Spleen (tissue), 11 donors: ENCODE data around the gene HDDC2. TPM values are rescaled to one million over a fixed set of nuclear protein-coding genes. Genes with fewer than 3 reads are reported as not detected.
A peak's percentile ranks its signal among the peaks of the same experiment; 100 is the strongest.

Experiments
- DNase-seq: peaks from one replicate; pipeline ENCODE4 v3.0.0-alpha.2; 2020
- H3K27ac ChIP-seq, 8 donors: fragments of 200-600 bp; sonication (generic) in 7 of 8; 1 replicate in 4 of 8; 2 replicates in 4 of 8; pipeline versions ENCODE4 v1.5.0 to v1.8.0; 2016 to 2021; ENCODE audit warnings: inconsistent platforms in 4 of 8, mild to moderate bottlenecking in 4 of 8, moderate library complexity in 1 of 8
- H3K27me3 ChIP-seq, 7 donors: fragments of 200-600 bp; sonication (generic) in 6 of 7; replicated peaks in 1 of 7; 1 replicate in 4 of 7; 2 replicates in 3 of 7; pipeline versions ENCODE4 v1.5.0 to v1.8.0; 2016 to 2021; ENCODE audit warnings: inconsistent platforms in 3 of 7, mild to moderate bottlenecking in 1 of 7
- H3K36me3 ChIP-seq, 6 donors: fragments of 200-600 bp; sonication (generic) in 5 of 6; 1 replicate in 4 of 6; 2 replicates in 2 of 6; pipeline versions ENCODE4 v1.5.0 to v1.8.0; 2016 to 2021; ENCODE audit warnings: inconsistent platforms in 2 of 6
- H3K4me1 ChIP-seq, 6 donors: fragments of 200-600 bp; sonication (generic) in 5 of 6; 1 replicate in 3 of 6; 2 replicates in 3 of 6; pipeline versions ENCODE4 v1.5.0 to v1.8.0; 2016 to 2021; ENCODE audit warnings: inconsistent platforms in 3 of 6
- H3K4me3 ChIP-seq, 8 donors: fragments of 200-600 bp; sonication (generic) in 7 of 8; 1 replicate in 4 of 8; 2 replicates in 4 of 8; pipeline versions ENCODE4 v1.5.0 to v1.8.0; 2016 to 2021; ENCODE audit warnings: inconsistent platforms in 4 of 8, mild to moderate bottlenecking in 4 of 8, moderate library complexity in 2 of 8
- H3K9me3 ChIP-seq, 8 donors: fragments of 200-600 bp; sonication (generic) in 7 of 8; 1 replicate in 4 of 8; 2 replicates in 4 of 8; pipeline versions ENCODE4 v1.5.0 to v1.8.0; 2016 to 2021; ENCODE audit warnings: inconsistent platforms in 4 of 8
- CTCF ChIP-seq, 11 experiments: fragments of 200-600 bp in 7 of 11; fragments of 450-650 bp in 4 of 11; sonication (generic) in 4 of 11; IDR thresholded peaks in 8 of 11; conservative IDR thresholded peaks in 3 of 11; 1 replicate in 7 of 11; 2 replicates in 4 of 11; pipeline versions ENCODE4 v1.4.0 to v1.8.0; 2016 to 2021; ENCODE audit warnings: antibody characterized with exemption in 11 of 11, inconsistent platforms in 4 of 11, mild to moderate bottlenecking in 1 of 11
- POLR2A ChIP-seq, 3 donors: fragments of 450-650 bp; IDR thresholded peaks; one replicate each; pipeline ENCODE4 v1.5.1; 2017; ENCODE audit warnings: antibody characterized with exemption in 3 of 3, mild to moderate bottlenecking in 1 of 3
- POLR2AphosphoS5 ChIP-seq, 3 donors: sonication (generic); formaldehyde crosslinking; IDR thresholded peaks; one replicate each; pipeline ENCODE4 v1.5.1; 2017; ENCODE audit warnings: antibody characterized with exemption in 3 of 3
- WGBS, 5 donors: extraction: QIAGEN DNeasy Blood & Tissue Kit in 3 of 5; methylation state at CpG; one replicate each; pipeline versions ENCODE4 v1.1.5 to v1.1.7; 2013 to 2018; 5-methylcytosine and 5-hydroxymethylcytosine counted together
- intact Hi-C: fragments of 100-400 bp; cut with DNase I; formaldehyde crosslinking; loops from one replicate; pipeline ENCODE4 v1.15.0; 2023; ENCODE audit warnings: low total_unique reads
- polyA plus RNA-seq, 3 donors: library from polyadenylated mRNA; stranded (reverse); fragments of 200-250 nt; gene quantifications; one replicate each; pipeline ENCODE4 v1.2.1, GENCODE V29; 2013
- total RNA-seq, 7 donors: library from RNA; depleted of rRNA in 3 of 7; stranded (reverse); fragments of >200 nt in 3 of 7; fragmentation: NEBNext Ultra II Directional in 4 of 7; extraction: Animal tissue kit (Norgen Biotek cat#: 25700) in 4 of 7; gene quantifications; one replicate each; pipeline versions ENCODE4 v1.1.0 to v1.2.1, GENCODE V29; 2016 to 2021
- donor health status: healthy with polysubstance abuse.
- donor health status: DM: no; HTN: no; CAD: no; lungs with moderate emphysema.
- donor health status: DM: no; HTN: no; CAD: no.
- donor health status: Bipolar disorder and iron deficiency.
- donor health status: healthy.
- donor health status: DM: no; HTN: no; CAD: no.
- donor health status: DM: yes; HTN: yes; CAD: no.

Gene HDDC2
- total and polyA plus RNA-seq, 10 donors, result 22.4 to 68.7 (median 38.7) TPM

GRCh38 chr6:125316621-125317020, 14.9 kb upstream of the HDDC2 start:
- H3K9me3 ChIP-seq, result no peaks in the 10 kb centered on the region
- H3K27me3 ChIP-seq, result peaks cover 0 to 6% (median 0%) of the 10 kb centered on the region in 7 donors
- no peaks in the 10 kb centered on the region for H3K36me3 ChIP-seq
- DNase-seq, result no peak
- TF ChIP-seq CTCF (IDR thresholded peaks at IDR 0.05 in 8 of 11, conservative IDR thresholded peaks at IDR 0.05 in 3 of 11) (no peak), POLR2AphosphoS5 (IDR thresholded peaks at IDR 0.05) (no peak), POLR2A (IDR thresholded peaks at IDR 0.05) (no peak)
- intact Hi-C loops, result loop anchor here (5.0 kb wide), 1 partner anchor 451 kb away; no protein-coding TSS in a partner anchor
- no peak overlapping the region for H3K4me3 ChIP-seq
- peaks cover 0 to 6% (median 0%) of the 10 kb centered on the region in 6 donors for H3K4me1 ChIP-seq
- WGBS, 5 donors, result 88 to 94% (median 92%) methylated on average over 9 of the region's 9 CpGs
- no peak overlapping the region for H3K27ac ChIP-seq

GRCh38 chr6:125315548-125315947, 13.8 kb upstream of the HDDC2 start:
- no peaks in the 10 kb centered on the region for H3K9me3 ChIP-seq
- intact Hi-C loops, result loop anchor here (5.0 kb wide), 1 partner anchor 452 kb away; no protein-coding TSS in a partner anchor
- H3K27me3 ChIP-seq, result peaks cover 0 to 11% (median 0%) of the 10 kb centered on the region in 7 donors
- H3K4me1 ChIP-seq, result peaks cover 0 to 11% (median 0%) of the 10 kb centered on the region in 6 donors
- no peak overlapping the region for H3K27ac ChIP-seq
- H3K4me3 ChIP-seq, result no peak overlapping the region
- no peak for DNase-seq
- no peaks in the 10 kb centered on the region for H3K36me3 ChIP-seq
- TF ChIP-seq CTCF (IDR thresholded peaks at IDR 0.05 in 8 of 11, conservative IDR thresholded peaks at IDR 0.05 in 3 of 11), result no peak
- TF ChIP-seq POLR2AphosphoS5 (IDR thresholded peaks at IDR 0.05), result no peak
- TF ChIP-seq POLR2A (IDR thresholded peaks at IDR 0.05), result no peak
- WGBS, 5 donors, result 88 to 95% (median 92%) methylated on average over 5 of the region's 5 CpGs

GRCh38 chr6:125314009-125314581, 12.3 kb upstream of the HDDC2 start:
- DNase-seq, result no peak
- intact Hi-C loops, result no loop called here
- H3K27ac ChIP-seq, result no peak overlapping the region
- WGBS, 5 donors, result 19 to 23% (median 21%) methylated on average over 10 of the region's 10 CpGs
- no peaks in the 10 kb centered on the region for H3K9me3 ChIP-seq
- TF ChIP-seq CTCF (IDR thresholded peaks at IDR 0.05 in 8 of 11, conservative IDR thresholded peaks at IDR 0.05 in 3 of 11), result peak; percentile 29 to 84 (median 76)
- TF ChIP-seq POLR2A (IDR thresholded peaks at IDR 0.05), result no peak
- peaks cover 0 to 11% (median 0%) of the 10 kb centered on the region in 7 donors for H3K27me3 ChIP-seq
- H3K36me3 ChIP-seq, result no peaks in the 10 kb centered on the region
- no peak overlapping the region for H3K4me3 ChIP-seq
- peaks cover 0 to 11% (median 0%) of the 10 kb centered on the region in 6 donors for H3K4me1 ChIP-seq

- DNase-seq, result no peak
- Histone ChIP-seq H3K36me3 (no peaks in the 10 kb centered on the region), H3K4me3 (no peak overlapping the region), H3K27me3 (peaks cover 0 to 8% (median 0%) of the 10 kb centered on the region in 7 donors), H3K27ac (no peak overlapping the region), H3K4me1 (peaks cover 0 to 16% (median 0%) of the 10 kb centered on the region in 6 donors), H3K9me3 (no peaks in the 10 kb centered on the region)
- intact Hi-C loops, result no loop called here
- TF ChIP-seq POLR2A (IDR thresholded peaks at IDR 0.05), result no peak
- no peak for TF ChIP-seq POLR2AphosphoS5 (IDR thresholded peaks at IDR 0.05)
- no peak for TF ChIP-seq CTCF (IDR thresholded peaks at IDR 0.05 in 8 of 11, conservative IDR thresholded peaks at IDR 0.05 in 3 of 11)
- WGBS, 5 donors, result 80 to 93% (median 84%) methylated on average over 4 of the region's 4 CpGs
Measured at GRCh38 chr6:125312950-125313349, 11.2 kb upstream of the HDDC2 start.
